ENCODE data around the gene ZNF425.

- TF ChIP-seq CTCF (IDR thresholded peaks at IDR 0.05; ENCODE audit: low read depth, low read length, missing input control) (no peak), GABPA (IDR thresholded peaks at IDR 0.05 in 1 of 2, conservative IDR thresholded peaks at IDR 0.05 in 1 of 2) (no peak), SP1 (IDR thresholded peaks at IDR 0.05) (no peak), TAF1 (conservative IDR thresholded peaks at IDR 0.05) (no peak), ATF3 (IDR thresholded peaks at IDR 0.05) (no peak), RAD21 (IDR thresholded peaks at IDR 0.05) (no peak), FOXA1 (IDR thresholded peaks at IDR 0.05) (no peak), EGR1 (IDR thresholded peaks at IDR 0.05; ENCODE audit: low read depth in 2 of 2) (no peak), ZBTB33 (IDR thresholded peaks at IDR 0.05) (no peak), JUND (IDR thresholded peaks at IDR 0.05) (no peak), YY1 (IDR thresholded peaks at IDR 0.05) (no peak), MAX (IDR thresholded peaks at IDR 0.05) (no peak), REST (IDR thresholded peaks at IDR 0.05) (no peak), RXRA (IDR thresholded peaks at IDR 0.05) (no peak)
Observed at GRCh38 chr7:149099058-149099457, 27.1 kb downstream of the ZNF425 start.
